EL (cell line): ENCODE results near the gene RFTN1.

Experiments
- DNase-seq: peaks from one replicate; pipeline ENCODE4 v3.0.0-alpha.2; 2016

The RFTN1 gene

GRCh38 chr3:16350597-16351318 lies 162.7 kb downstream of the RFTN1 start:
- peak; percentile 47 for DNase-seq

GRCh38 chr3:16349986-16350596 lies 163.4 kb downstream of the RFTN1 start:
- peak; percentile 79 for DNase-seq

GRCh38 chr3:16347548-16347947 lies 166.0 kb downstream of the RFTN1 start:
- no peak for DNase-seq

DNA sequence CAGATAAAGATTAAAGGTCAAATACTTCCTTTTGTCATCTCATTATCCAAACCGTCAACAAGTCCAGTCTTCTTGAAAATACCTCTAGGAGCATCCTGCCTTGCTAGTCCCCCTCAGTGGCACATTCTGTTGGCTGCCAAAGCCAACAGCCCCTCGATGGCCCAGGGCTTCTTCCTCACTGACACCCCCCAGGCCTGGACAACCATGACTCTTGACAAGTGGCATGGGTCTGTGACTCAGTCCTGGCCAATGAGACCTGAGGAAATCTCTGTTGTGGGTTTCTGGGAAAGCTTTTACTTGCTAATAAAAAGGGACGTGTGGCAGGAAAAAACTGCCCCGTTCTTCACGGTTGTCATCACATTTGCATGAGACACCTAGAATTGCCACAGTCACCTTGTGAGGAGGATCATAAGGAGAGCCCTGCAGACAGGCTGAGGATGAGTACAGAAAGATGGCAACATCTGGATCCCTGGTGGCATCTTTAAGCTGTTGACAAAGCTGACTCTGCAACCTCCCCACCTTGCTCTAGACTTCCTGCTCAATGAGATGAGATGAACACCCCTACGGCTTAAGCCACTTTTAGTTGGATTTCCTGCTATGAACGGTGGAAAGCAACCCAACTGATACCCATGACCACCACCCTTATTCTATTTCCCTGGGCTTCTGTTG lies 167.0 kb downstream of the RFTN1 start:
- no peak for DNase-seq

GRCh38 chr3:16343101-16343500 lies 170.4 kb downstream of the RFTN1 start:
- DNase-seq = no peak

DNA sequence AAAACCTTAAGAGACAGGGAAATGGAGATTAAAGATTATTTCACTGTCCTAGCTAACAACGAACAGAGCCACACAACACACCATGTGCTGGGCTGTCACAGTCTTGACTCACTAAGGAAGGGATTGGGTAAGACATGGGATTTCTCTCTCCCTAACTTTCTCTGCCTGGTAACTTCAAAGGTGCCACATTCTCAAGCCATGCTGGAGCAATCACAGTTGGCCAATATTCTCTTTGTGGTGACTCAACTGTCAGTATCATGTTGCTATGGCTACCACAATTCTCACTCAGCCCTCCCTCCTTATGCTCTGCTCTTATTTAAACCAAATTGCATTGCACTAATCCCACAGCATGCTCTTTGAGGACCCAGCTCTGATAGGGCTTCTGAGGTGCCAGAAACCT lies 174.5 kb downstream of the RFTN1 start:
- peak; percentile 91 for DNase-seq

DNA sequence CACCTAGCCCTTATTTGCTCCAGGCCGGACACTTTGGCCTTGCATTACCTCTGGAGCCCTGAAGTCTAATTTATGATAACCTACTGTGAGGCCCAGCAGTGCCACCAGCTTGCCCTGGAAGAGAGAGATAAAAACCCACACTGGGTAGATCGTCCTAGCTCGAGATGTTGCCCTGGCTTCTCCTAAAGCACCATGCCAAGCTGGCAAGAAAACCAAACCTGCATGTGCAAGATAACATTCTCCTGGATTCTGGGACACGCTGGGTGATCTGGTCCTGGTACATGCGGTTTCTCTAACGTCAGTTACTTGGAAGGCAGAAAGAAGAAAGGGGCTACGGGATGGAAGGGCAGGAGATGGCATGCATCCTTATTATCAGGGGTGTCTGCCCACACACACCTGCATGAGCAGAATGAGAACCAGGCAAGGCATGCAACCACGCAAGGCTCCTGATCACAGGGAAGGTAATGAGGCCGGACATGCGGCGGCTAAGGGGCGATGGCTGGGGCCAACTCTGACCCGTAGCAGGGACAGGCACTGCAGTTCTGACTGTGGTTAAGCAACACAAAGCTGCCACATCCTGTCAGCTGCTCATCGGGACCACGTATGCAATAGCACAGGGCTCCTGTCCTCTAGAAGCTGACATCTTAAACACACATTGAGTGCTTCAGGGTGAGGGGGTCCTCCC lies 175.5 kb downstream of the RFTN1 start:
- DNase-seq = peak; percentile 12

- no peak for DNase-seq
Measured at GRCh38 chr3:16336825-16337224, 176.7 kb downstream of the RFTN1 start.

DNA sequence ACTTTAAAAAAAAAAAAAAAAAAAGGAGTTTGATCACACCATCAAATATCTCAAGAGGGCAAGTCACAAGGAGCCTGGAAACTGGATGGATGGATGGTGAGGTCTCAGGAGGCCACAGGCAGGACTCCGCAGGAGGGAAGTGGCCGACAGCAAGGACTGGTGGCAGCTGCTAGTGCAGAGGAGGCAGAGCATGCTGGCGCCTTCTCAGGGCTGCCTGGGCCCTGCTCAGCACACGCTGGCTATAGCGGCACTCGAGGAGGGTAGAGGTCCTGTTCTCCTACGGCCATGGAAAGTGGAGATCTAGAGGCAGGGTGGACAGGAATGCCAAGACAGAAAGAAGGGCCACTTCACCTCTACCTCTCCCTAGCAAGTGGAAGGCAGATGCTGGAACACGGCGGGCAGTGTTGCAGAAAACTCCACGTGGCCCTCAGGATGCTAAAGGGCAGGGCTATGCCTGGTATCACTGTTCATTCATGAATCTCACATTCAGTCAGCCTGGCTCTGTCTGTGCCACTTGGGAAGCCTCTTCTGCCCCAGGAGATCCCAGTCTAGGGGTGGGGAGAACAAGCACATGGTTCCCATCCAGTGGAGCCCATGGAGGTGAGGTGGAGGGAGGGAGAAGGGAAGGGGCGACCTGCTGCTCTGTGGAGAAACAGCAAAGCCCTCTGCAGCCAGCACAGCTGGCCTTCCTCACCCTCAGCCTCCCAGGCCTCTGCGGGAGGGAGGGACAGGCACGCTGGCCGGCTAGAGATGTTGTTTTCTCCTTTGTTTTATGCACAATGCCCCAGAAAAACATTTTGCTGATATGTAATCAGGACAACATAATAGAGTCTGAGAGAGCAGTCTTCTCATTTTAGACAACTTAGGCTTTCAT lies 177.5 kb downstream of the RFTN1 start:
- DNase-seq = no peak

- no peak for DNase-seq
Measured at GRCh38 chr3:16335333-16335732, 178.2 kb downstream of the RFTN1 start.

DNA sequence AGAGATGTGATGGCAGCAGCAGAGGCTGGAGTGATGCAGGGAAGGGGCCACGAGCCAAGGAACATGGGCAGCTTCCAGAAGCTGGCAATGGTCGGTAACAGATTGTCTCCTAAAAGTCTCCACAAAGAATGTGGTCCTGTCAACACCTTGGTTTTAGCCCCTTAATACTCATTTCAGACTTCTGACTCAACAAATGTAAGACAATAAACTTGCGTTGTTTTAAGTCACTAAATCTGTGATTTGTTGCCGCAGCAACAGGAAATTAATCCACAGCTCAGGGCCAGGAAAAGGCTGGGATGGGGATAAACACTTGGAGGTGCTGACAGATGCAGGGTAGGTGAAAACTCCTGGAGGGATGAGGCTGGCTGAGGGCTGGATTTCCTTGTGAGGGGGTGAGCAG lies 178.6 kb downstream of the RFTN1 start:
- peak; percentile 21 for DNase-seq

DNA sequence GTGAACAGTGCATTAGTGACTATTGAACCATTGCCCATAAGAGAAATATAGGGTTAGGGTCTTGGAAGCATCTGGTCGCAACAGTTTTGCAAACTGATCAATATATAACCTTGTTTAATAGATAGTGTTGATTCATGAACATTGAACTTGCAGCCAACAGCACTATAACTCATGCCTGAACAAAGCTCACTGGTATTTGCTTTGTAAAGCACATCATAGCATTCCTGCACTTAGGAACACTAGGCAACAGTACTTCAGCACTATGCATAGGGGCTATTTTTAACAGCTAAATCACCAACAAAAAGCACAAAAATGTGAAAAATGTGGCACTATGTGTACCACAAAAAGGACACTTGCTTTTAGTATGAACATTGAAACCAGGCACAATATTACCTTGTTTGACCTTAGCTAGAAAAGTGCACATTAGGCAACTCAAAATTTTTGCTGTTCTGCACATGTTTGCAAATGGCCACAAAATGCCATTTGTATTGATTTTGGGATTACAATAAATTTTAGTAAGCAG lies 180.5 kb downstream of the RFTN1 start:
- peak; percentile 40 for DNase-seq

- DNase-seq = no peak
Measured at GRCh38 chr3:16331319-16331883, 182.1 kb downstream of the RFTN1 start.

DNA sequence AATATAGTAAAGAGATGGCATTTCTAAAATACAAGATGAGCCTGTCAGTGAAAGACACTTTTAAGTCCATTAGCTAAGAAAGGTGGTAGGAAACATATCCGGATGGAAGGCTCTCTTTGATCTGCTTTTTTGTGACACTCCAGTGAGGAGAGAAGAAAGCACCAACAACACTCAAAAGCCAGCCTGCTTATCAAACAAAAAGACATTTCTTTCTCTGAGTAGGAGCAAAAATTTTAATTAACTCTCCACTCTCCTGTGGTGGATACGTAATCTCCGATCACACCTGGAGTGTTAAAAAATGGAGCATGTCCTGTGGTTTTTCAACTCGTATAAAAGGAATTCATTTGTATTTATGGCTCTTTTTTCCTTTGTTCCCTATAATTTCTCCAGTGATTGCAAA lies 183.1 kb downstream of the RFTN1 start:
- DNase-seq = no peak

- no peak for DNase-seq
Measured at GRCh38 chr3:16329826-16330129, 183.7 kb downstream of the RFTN1 start.

- DNase-seq = no peak
Measured at GRCh38 chr3:16329036-16329825, 184.3 kb downstream of the RFTN1 start.

- no peak for DNase-seq
Measured at GRCh38 chr3:16328124-16328523, 185.4 kb downstream of the RFTN1 start.

- DNase-seq = no peak
Measured at GRCh38 chr3:16326724-16327349, 186.7 kb downstream of the RFTN1 start.

DNA sequence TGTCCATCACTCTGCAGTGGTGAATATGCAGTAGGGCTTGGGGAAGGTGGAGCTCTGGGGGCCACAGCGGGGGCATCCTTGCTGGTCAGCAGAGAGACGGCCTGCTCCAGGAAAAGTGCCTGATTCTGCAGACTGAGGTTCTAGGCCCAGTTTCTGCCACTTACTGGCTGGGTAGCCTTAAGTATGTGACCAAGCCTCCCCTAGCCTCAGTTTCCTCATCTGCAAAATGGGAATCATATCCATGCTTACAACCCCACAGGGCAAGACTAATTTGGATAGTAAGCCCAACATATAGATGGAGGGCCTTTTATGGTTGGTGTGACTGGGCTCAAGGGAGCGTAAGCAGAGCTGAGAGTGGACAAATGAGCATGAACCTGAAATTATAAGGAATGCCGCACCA lies 187.6 kb downstream of the RFTN1 start:
- DNase-seq = no peak

- DNase-seq = no peak
Measured at GRCh38 chr3:16323737-16324136, 189.8 kb downstream of the RFTN1 start.

GRCh38 chr3:16322189-16322588 lies 191.3 kb downstream of the RFTN1 start:
- no peak for DNase-seq
